Activated CD4-positive, alpha-beta T cell treated with anti-CD3 and anti-CD28 coated beads, Interleukin-2, Interleukin-6, amounts not matched to agents 100 ng/mL and 50 ng/mL, durations not matched to agents 16 hours and 8 hours (primary cell): ENCODE data around the gene BTG4.

Source experiments
- DNase-seq: peaks from one replicate; pipeline ENCODE4 v3.0.0-alpha.2; 2020

BTG4 gene

GRCh38 chr11:111452817-111453552 lies 59.2 kb downstream of the BTG4 start:
- no peak for DNase-seq

GRCh38 chr11:111452146-111452545 lies 60.0 kb downstream of the BTG4 start:
- DNase-seq = no peak

- no peak for DNase-seq
These were observed 61.5 kb downstream of the BTG4 start for GRCh38 chr11:111450480-111451320.

- DNase-seq = no peak
These were observed 62.3 kb downstream of the BTG4 start for GRCh38 chr11:111449696-111450479.

GRCh38 chr11:111448831-111449557 lies 63.2 kb downstream of the BTG4 start:
- DNase-seq = no peak

GRCh38 chr11:111448414-111448813 lies 63.8 kb downstream of the BTG4 start:
- no peak for DNase-seq

GRCh38 chr11:111447931-111448330 lies 64.3 kb downstream of the BTG4 start:
- no peak for DNase-seq

GRCh38 chr11:111447112-111447471 lies 65.1 kb downstream of the BTG4 start:
- DNase-seq = no peak

GRCh38 chr11:111446404-111447111 lies 65.6 kb downstream of the BTG4 start:
- DNase-seq = peak; percentile 91

- no peak for DNase-seq
These were observed 66.6 kb downstream of the BTG4 start for GRCh38 chr11:111445586-111445985.
